ENCODE measurements around the gene GULP1.

The GULP1 gene

GRCh38 chr2:188322569-188323551 lies 31.2 kb downstream of the GULP1 start:
- DNase-seq (ENCODE audit: low read depth in 2 of 2) = no peak

- no peak for DNase-seq (ENCODE audit: low read depth in 2 of 2)
Observed at GRCh38 chr2:188324067-188324466, 32.4 kb downstream of the GULP1 start.

GRCh38 chr2:188326290-188326668 lies 34.6 kb downstream of the GULP1 start:
- DNase-seq (ENCODE audit: low read depth in 2 of 2) = no peak

- DNase-seq (ENCODE audit: low read depth in 2 of 2) = no peak
Observed at GRCh38 chr2:188326669-188327301, 35.1 kb downstream of the GULP1 start.

- DNase-seq (ENCODE audit: low read depth in 2 of 2) = no peak
Observed at GRCh38 chr2:188327518-188328213, 36.0 kb downstream of the GULP1 start.

- DNase-seq (ENCODE audit: low read depth in 2 of 2) = no peak
Observed at GRCh38 chr2:188328419-188328818, 36.7 kb downstream of the GULP1 start.

- no peak for DNase-seq (ENCODE audit: low read depth in 2 of 2)
Observed at GRCh38 chr2:188330316-188331053, 38.8 kb downstream of the GULP1 start.

GRCh38 chr2:188332619-188333018 lies 40.9 kb downstream of the GULP1 start:
- no peak for DNase-seq (ENCODE audit: low read depth in 2 of 2)

- DNase-seq (ENCODE audit: low read depth in 2 of 2) = no peak
Observed at GRCh38 chr2:188333751-188334524, 42.3 kb downstream of the GULP1 start.

GRCh38 chr2:188338463-188338862 lies 46.8 kb downstream of the GULP1 start:
- no peak for DNase-seq (ENCODE audit: low read depth in 2 of 2)

GRCh38 chr2:188340257-188340656 lies 48.6 kb downstream of the GULP1 start:
- no peak for DNase-seq (ENCODE audit: low read depth in 2 of 2)

GRCh38 chr2:188345020-188345419 lies 53.3 kb downstream of the GULP1 start:
- no peak for DNase-seq (ENCODE audit: low read depth in 2 of 2)

GRCh38 chr2:188345426-188345825 lies 53.8 kb downstream of the GULP1 start:
- no peak for DNase-seq (ENCODE audit: low read depth in 2 of 2)

- DNase-seq (ENCODE audit: low read depth in 2 of 2) = no peak
Observed at GRCh38 chr2:188345831-188346458, 54.3 kb downstream of the GULP1 start.

GRCh38 chr2:188349019-188349418 lies 57.3 kb downstream of the GULP1 start:
- DNase-seq (ENCODE audit: low read depth in 2 of 2) = no peak

GRCh38 chr2:188353282-188353681 lies 61.6 kb downstream of the GULP1 start:
- DNase-seq (ENCODE audit: low read depth in 2 of 2) = no peak

- DNase-seq (ENCODE audit: low read depth in 2 of 2) = no peak
Observed at GRCh38 chr2:188360485-188361263, 69.0 kb downstream of the GULP1 start.

GRCh38 chr2:188364033-188364630 lies 72.5 kb downstream of the GULP1 start:
- DNase-seq (ENCODE audit: low read depth in 2 of 2) = no peak

- DNase-seq (ENCODE audit: low read depth in 2 of 2) = no peak
Observed at GRCh38 chr2:188365058-188365641, 73.5 kb downstream of the GULP1 start.

All from stimulated activated CD8-positive, alpha-beta memory T cell treated with anti-CD3 and anti-CD28 coated beads, Interleukin-2, amount 100 ng/mL, for 48 hours (primary cell).